Measurements from ENCODE around the gene UFC1. TPM values are rescaled to one million over a fixed set of nuclear protein-coding genes. Genes with fewer than 3 reads are reported as not detected.

Gene UFC1
- total and polyA plus RNA-seq, 2 experiments from 2014 or later, result 57.5 to 77.0 TPM

GRCh38 chr1:161207173-161207572 is 53.4 kb downstream of the UFC1 start:
- peaks cover 41% of the 10 kb centered on the region for H3F3A ChIP-seq (replicated peaks; ENCODE audit: low read depth)
- Mint-ChIP-seq H3K4me3 (no peak overlapping the region), H3K27me3 (ENCODE audit: insufficient read depth, low read depth, poor library complexity) (peaks cover 1% of the 10 kb centered on the region), H3K36me3 (ENCODE audit: low read depth) (peaks cover 74% of the 10 kb centered on the region), H3K27ac (no peak overlapping the region), H3K9me3 (no peaks in the 10 kb centered on the region), H3K4me1 (peaks cover 15% of the 10 kb centered on the region)
- ATAC-seq (no peak), DNase-seq (ENCODE audit: low spot score) (no peak)
- TF ChIP-seq STAT1 (IDR thresholded peaks at IDR 0.05; ENCODE audit: unreplicated experiment) (no peak), JUNB (IDR thresholded peaks at IDR 0.05; ENCODE audit: unreplicated experiment) (no peak), EZH2 (IDR thresholded peaks at IDR 0.05; ENCODE audit: low read depth, unreplicated experiment) (no peak), ETS1 (IDR thresholded peaks at IDR 0.05) (no peak), REST (IDR thresholded peaks at IDR 0.05; ENCODE audit: unreplicated experiment) (no peak), CTCF (conservative IDR thresholded peaks at IDR 0.05; ENCODE audit: low read depth in 2 of 2) (no peak), EZH2phosphoT487 (IDR thresholded peaks at IDR 0.05; ENCODE audit: unreplicated experiment) (no peak), ZNF462 (CRISPR knock-in tag; IDR thresholded peaks at IDR 0.05) (no peak), ZNF114 (CRISPR knock-in tag; IDR thresholded peaks at IDR 0.05) (no peak), NANOG (IDR thresholded peaks at IDR 0.05; ENCODE audit: borderline replicate concordance) (no peak), ZNF331 (CRISPR knock-in tag; IDR thresholded peaks at IDR 0.05; ENCODE audit: low read depth) (no peak), CREB1 (CRISPR knock-in tag; IDR thresholded peaks at IDR 0.05; ENCODE audit: low read depth) (no peak), POLR2AphosphoS5 (IDR thresholded peaks at IDR 0.05; ENCODE audit: low read depth) (no peak)
- peaks cover 4% of the 10 kb centered on the region; the same call in 1 of the 2 replicates for H3K4me1 ChIP-seq (ENCODE audit: insufficient read depth)
- H3K79me2 ChIP-seq (replicated peaks; ENCODE audit: insufficient read depth), result peaks cover 32% of the 10 kb centered on the region
- no peak overlapping the region for H3K4me3 ChIP-seq
- no peak overlapping the region for H2AFZ ChIP-seq
- H3K9me2 ChIP-seq (ENCODE audit: insufficient read depth), result no peaks in the 10 kb centered on the region
- no peaks in the 10 kb centered on the region for H3K27me3 ChIP-seq (ENCODE audit: insufficient read depth)
- peaks cover 46% of the 10 kb centered on the region for H3K36me3 ChIP-seq (ENCODE audit: insufficient read depth)
- peaks cover 9% of the 10 kb centered on the region; the same call in 1 of the 2 replicates for H4K20me1 ChIP-seq (replicated peaks; ENCODE audit: insufficient read depth)
- H3K4me2 ChIP-seq, result no peak overlapping the region
- no peak overlapping the region for H3K27ac ChIP-seq (ENCODE audit: low read depth)
